NT2/D1 (cell line): ENCODE measurements around the gene YKT6.

Experiments
- SUZ12 ChIP-seq: IDR thresholded peaks from 2 replicates; pipeline ENCODE4 v1.6.1; 2011; ENCODE audit not compliant: insufficient read length, insufficient read depth; ENCODE audit errors: extremely low read depth
- YY1 ChIP-seq: IDR thresholded peaks from 2 replicates; pipeline ENCODE4 v1.6.1; 2011; ENCODE audit not compliant: insufficient read length, insufficient read depth
- ZNF274 ChIP-seq: IDR thresholded peaks from 2 replicates; pipeline ENCODE4 v1.6.1; 2011; ENCODE audit warnings: mild to moderate bottlenecking, low read depth, low read length

DNA sequence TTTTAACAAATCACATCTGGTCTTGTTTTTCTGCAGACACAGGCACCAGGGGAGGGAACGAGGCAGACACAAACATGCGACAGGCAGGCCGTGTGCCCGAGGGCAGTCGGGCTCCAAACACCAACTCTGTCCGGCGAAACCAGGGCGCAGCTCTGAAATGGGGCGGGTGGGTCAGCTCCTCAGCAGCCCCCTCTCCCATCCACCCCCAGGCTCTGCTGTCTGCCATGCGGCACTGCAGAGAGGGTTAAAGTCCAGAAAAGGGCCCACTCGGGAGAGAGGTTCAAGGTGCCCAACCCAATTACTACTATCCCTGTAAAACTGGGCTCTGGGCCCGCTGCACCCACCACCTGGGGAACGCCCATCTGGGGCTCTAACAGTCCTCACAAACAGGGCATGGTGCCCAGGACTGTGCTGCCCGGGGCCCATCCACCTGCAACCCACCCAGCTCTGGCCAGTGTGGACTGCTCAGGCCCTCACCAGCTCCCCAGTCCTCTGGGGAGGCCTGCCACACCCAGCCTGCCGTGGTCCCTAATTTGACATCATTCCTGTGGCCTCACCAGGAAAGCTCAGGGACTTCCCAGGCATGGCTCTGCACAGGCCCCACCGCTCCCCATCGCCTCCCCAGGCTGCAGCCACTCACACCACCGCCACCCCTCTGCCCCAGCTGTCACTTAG lies 18.7 kb downstream of the YKT6 start:
- TF ChIP-seq ZNF274 = no peak
- no peak for TF ChIP-seq YY1
- no peak for TF ChIP-seq SUZ12
